ENCODE measurements around the gene GPR158. TPM values are rescaled to one million over a fixed set of nuclear protein-coding genes. Genes with fewer than 3 reads are reported as not detected.

The GPR158 gene
- total RNA-seq, 1 experiment from 2014 or later, result 0.24 TPM

GRCh38 chr10:25157650-25158049 is 17.2 kb upstream of the GPR158 start:
- Histone ChIP-seq H3K79me1 (ENCODE audit: insufficient read depth, low read depth, low read length, poor library complexity, severe bottlenecking) (no peaks in the 10 kb centered on the region), H4K20me1 (ENCODE audit: control insufficient read depth, insufficient read depth, insufficient read length) (no peaks in the 10 kb centered on the region), H4K91ac (ENCODE audit: insufficient read length, low read depth, low read length) (no peak overlapping the region), H3K56ac (ENCODE audit: insufficient read length, low read depth, low read length) (no peak overlapping the region), H3K4ac (ENCODE audit: low read depth, low read length) (no peak overlapping the region), H3K27me3 (ENCODE audit: insufficient read depth, low read length) (no peaks in the 10 kb centered on the region), H3K9me3 (ENCODE audit: control insufficient read depth, low read depth, low read length) (no peaks in the 10 kb centered on the region), H2BK12ac (ENCODE audit: insufficient read length, low read depth, low read length) (no peak overlapping the region), H3K18ac (ENCODE audit: insufficient read length, low read depth, low read length) (no peak overlapping the region), H2BK20ac (ENCODE audit: low read depth, low read length, poor library complexity, severe bottlenecking) (no peak overlapping the region), H3K27ac (ENCODE audit: insufficient read length, low read depth, low read length) (no peak overlapping the region), H2AK5ac (ENCODE audit: insufficient read length, low read length) (no peak overlapping the region), H4K8ac (replicated peaks; ENCODE audit: insufficient read length, low read depth, low read length) (no peak overlapping the region), H3K14ac (ENCODE audit: insufficient read depth, low read length) (no peak overlapping the region), H3K4me2 (ENCODE audit: insufficient read depth, insufficient read length, low read length) (no peak overlapping the region), H3K4me1 (ENCODE audit: insufficient read depth, low read length) (no peaks in the 10 kb centered on the region), H2BK5ac (ENCODE audit: insufficient read length, low read length) (no peak overlapping the region), H3T11ph (ENCODE audit: low read length) (no peak overlapping the region), H4K5ac (ENCODE audit: insufficient read length, low read depth, low read length) (no peak overlapping the region), H3K9ac (ENCODE audit: extremely low read depth, insufficient read length, low read length) (no peak overlapping the region), H3K23ac (ENCODE audit: insufficient read length, low read depth, low read length) (no peak overlapping the region), H2BK120ac (ENCODE audit: low read depth, low read length, poor library complexity, severe bottlenecking) (no peak overlapping the region), H2BK15ac (ENCODE audit: low read depth, low read length) (no peak overlapping the region), H2AFZ (ENCODE audit: low read length) (no peak overlapping the region), H3K79me2 (ENCODE audit: insufficient read depth, low read length) (no peaks in the 10 kb centered on the region), H3K23me2 (ENCODE audit: insufficient read length, low read depth, low read length, poor library complexity, severe bottlenecking) (no peaks in the 10 kb centered on the region)
- no CpG with 5 or more reads among the region's 3 CpGs for WGBS (ENCODE audit: extremely low coverage, insufficient read length, low lambda C conversion rate)
- Mint-ChIP-seq H3K27ac (no peak overlapping the region), H3K36me3 (ENCODE audit: insufficient read depth in 1 of 3, low read depth in 3 of 3) (peaks cover 0 to 5% (median 0%) of the 10 kb centered on the region in 3 experiments; a peak in 2 of 7 replicates), H3K27me3 (ENCODE audit: low read depth) (no peaks in the 10 kb centered on the region), H3K9me3 (peaks cover 4 to 5% of the 10 kb centered on the region in 2 experiments; a peak in 3 of 5 replicates), H3K4me1 (no peaks in the 10 kb centered on the region), H3K4me3 (no peak overlapping the region)
- TF ChIP-seq CTCF (conservative IDR thresholded peaks at IDR 0.05), result no peak
- DNase-seq, result no peak
